Amniotic stem cell (primary cell): ENCODE data around the gene CD38.

ENCODE experiments used
- DNase-seq: peaks from one replicate; lab custom pipeline; 2025; lab: John Stamatoyannopoulos, UW

CD38 gene

DNA sequence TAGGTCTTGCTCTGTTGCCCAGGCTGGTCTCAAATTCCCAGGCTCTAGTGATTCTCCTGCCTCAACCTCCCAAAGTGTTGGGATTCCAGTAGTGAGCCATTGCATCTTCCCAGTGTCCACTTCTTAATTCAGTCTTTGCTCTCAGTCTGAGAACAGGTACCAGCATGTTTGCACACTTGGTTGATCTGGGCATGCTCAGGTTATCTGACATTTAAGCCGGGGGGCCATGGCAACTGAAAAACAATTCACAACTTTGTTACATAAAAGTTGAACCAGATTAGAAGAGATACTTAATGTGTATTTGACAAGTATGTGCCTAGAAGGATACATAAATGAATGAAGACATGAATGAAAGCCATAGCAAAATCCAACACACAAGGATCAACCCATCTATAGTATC, 121.4 kb downstream of the CD38 start:
- no peak for DNase-seq

DNA sequence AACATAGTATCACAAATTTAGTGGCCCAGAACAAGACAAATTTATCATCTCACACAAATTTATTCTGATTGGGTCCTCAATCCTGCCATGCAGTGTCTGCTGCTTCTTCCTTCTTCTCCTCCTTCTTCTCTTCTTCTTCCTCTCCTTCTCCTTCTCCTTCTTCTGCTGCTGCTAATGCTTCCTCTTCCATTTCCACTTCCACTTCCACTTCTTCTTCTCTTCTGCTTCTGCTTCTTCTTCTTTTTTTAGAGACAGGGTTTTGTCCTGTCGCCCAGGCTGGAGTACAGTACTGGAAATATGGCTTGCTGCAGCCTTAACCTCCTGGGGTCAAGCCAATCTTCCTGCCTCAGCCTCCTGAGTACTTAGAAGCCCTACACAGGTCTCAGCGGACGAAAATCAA, 122.9 kb downstream of the CD38 start:
- DNase-seq: no peak

DNA sequence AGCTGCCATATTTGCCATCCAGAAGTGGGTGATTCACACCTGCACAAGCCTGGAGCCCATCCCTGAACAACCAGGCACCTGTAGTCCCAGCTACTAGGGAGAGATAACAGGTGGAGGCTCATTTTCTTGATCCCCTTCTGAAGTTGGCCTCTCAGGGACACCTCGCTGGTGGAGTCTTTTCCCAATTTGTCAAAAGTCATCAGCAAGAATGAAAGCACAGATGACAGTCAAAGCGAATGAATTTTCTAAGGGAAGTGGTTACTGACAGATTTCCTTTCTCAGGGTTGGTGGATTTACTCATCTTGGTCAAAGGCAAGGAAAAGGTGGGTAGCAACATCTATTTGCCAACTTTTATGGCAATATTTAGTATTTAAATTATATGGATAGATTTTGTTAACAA, 123.9 kb downstream of the CD38 start:
- no peak for DNase-seq

DNA sequence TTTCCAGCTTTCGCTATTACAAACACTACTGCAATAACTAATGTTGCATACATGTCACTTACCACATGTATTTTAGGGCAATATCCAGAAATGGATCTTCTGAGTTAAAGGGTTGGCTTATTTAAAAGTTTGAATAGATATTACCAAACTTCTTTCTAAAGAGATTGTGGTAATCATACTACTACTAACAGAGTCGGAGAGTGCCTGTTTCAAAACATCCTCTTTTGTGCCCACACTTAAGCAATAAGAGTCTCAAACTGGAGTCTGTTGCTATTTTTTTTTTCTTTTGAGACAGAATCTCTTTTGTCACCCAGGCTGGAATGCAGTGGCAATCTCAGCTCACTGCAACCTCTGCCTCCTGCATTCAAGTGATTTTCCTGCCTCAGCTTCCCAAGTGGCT, 124.6 kb downstream of the CD38 start:
- no peak for DNase-seq
